ENCODE results near the gene DHCR7.

Gene DHCR7
- 13.3 to 24.9 reads per million in 2 donors for total RNA-seq

GRCh38 chr11:71448257-71449171 is at the start of gene DHCR7:
Gene DHCR7 (minus strand): TSS chr11:71448393. CDS start chr11:71444952, 3,441 bp downstream.
- peak; percentile 87 to 94 (median 90) for DNase-seq

DNA sequence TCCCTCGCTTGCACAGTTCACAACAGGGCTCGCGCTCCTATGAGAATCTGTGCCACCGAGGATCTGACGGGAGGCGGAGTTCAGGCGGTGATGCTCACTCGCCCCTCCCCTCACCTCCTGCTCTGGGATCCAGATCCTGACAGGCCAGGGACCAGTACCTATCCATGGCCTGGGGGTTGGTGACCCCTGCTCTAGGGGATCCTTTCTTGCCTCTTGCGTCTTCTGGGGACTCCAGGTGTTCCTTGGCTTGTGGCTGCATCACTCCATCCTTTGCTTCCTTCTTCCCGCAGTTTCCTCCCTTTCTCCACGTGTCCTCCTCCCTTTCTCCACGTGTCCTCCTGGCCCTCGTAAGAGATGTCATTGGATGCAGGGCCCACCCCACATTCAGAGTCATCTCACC is 48.2 kb upstream of the DHCR7 start:
- no peak for DNase-seq

DNA sequence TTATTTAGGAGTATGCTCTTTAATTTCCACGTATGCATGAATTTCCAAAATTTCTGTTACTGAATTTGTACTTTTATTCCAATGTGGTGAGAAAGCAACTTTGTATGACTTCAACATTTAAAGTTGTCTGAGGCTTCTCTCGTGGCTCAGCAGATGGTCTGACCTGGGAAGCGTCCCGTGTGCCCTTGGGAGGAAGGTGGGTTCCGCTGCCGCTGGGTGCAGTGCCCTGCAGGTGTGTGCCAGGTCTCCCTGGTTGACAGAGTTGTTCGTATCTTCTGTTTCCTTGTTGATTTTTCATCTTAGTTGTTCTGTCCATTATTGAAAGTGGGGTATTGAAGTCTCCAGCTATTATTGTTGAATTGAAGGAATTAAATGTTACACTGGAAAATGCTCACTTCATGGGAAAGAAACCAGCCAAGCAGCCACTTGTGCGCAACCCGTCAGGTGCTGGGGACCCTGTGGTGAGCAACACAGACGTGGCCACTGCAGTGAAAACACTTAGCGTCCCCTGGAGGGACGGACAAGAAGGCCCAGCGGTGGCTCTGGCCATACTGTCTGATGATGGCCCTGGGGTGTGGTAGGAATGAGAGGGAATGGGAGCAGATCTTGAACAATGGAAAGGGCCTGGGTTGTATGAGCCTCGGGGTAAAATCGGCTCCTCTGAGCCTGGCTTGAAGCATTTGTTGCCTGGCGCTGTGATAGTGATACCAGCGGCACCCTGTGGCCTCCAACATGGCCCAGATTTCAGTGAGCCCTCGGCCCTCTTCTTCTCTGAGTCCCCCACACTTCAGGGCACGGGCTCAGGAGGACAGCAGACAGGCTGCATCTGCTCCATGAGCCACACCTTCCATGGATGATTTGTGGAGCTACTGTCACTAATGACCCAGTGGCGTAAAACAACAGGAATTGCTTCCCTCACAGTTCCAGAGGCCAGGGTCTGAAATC is 47.4 kb upstream of the DHCR7 start:
- no peak for DNase-seq

DNA sequence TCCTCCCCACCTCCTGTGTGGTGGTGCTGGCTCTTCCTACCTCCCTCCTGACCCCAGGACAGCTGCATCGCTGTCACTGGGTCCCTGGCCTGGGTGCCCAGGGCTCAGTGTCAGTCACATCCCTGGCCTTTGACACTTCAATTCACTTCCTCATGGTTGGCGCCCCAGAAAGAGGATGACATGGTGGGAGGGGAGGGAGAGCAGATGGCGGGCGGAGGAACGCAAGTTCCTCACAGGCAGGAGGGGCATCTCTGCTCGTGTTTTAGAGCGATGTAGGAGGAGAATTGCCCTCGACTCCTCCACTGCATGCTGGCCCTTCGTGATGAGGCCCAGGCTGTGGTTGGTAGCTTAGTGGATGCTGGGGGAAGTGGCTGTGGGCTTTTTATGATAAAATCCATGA is 43.7 kb upstream of the DHCR7 start:
- DNase-seq: no peak

DNA sequence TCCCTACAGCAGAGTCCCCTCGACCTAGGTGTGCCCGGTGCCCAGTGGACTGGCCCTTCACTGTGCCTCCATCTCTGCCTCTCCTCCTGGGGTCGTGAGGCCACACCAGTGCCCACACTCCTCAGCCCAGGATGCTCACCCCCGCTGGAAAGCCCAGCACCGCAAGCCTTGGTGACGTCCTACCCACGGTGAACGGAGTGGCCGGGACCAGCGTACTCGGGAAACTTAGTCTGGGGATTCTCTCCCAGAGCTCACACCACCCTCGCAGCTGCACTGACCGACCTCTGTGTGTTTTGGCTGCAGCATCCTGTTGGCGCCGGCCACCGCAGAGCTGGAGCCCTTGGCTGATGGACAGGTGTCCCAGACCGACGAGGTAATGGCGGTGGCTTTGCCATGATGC is 43.3 kb upstream of the DHCR7 start:
- DNase-seq: no peak

DNA sequence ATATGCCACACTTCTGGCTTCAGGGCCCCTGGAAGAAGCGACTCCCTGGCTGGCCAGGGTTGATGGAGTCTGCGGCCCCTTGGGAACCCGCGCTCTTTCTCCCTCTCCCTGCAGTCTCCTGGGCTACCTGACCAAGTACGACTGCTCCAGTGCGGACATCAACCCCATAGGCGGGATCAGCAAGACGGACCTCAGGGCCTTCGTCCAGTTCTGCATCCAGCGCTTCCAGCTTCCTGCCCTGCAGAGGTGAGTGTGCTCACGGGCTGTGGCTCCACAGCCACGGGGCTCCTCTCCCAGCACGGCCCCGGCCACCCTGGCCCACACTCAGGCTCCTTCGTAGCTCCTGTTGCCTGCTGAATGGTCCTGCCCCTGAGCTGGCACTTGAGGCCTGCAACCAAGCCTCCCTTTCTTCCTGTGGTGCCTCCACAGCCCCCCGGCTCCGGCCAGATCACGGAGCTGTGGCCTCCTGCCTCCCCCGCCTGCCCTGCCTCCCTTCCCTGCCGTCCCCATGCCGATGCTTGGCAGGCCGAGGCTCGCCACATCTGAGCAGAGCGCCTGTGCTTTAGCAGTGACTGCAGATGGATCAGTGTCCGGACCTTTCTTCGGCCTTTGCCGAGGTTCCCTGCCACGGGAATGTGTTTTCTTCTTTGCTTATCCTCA is 42.7 kb upstream of the DHCR7 start:
- DNase-seq: no peak

DNA sequence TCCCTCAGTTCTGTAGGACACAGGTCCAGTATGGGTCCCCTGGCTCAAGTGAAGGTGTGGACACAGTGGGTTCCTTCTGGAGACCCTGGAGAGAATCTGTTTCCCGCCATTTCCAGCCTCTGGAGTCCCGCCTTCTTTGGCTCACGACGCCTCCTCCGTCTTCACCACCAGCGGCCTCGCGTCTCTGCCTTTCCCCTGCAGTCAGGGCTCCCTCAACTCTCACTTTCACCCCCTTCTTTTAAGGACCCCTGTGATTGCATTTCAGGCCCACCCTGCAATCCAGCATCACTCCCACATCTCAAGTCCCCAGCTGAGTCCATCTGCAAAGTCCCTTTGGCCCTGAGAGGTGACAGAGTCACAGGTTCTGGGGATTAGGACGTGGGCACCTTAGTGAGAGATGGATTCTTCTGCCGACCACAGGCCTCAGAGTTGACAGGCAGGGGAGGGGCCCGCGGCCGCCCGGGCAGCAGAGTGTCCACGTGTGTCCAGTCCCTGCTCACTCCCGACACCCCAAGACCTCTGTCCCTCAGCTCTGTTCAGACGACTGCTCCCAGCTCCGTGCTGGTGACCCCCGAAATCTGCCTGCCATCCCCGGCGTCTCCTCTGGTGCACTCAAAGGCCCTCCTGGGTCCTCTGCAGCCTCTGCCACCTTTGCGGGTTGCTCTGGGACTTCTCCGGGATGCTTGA is 42.0 kb upstream of the DHCR7 start:
- no peak for DNase-seq

- DNase-seq: peak in 2 of 5 experiments; percentile 50 to 51
Observed at GRCh38 chr11:71489311-71490043, 41.3 kb upstream of the DHCR7 start.

DNA sequence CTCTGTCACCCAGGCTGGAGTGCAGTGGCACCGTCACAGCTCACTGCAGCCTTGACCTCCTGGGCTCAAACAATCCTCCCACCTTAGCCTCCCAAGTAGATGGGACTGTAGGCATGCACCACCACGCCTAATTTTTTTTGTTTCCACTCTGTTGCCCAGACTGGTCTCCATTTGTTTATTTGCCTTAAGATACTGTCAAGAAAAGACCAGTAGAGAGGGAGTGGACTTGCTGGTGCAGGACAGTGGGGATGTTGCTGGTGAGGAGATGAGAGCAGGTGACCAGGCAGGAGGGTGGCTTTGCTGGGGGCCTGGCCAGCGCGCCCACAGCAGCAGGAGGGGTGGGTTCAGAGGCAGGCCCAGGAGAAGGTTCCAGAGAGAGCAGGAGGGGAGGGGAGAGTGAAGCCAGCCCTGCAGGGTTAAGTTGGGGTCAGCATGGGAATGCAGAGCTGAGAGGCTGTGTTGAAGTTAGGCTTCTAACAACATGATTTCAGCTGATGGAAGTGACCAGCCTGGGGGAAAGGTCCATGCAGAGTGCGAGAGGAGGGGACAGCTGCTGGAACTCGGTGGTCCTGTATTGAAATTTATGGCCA is 40.6 kb upstream of the DHCR7 start:
- DNase-seq: no peak

GRCh38 chr11:71486320-71486719 is 38.1 kb upstream of the DHCR7 start:
- DNase-seq: no peak

DNA sequence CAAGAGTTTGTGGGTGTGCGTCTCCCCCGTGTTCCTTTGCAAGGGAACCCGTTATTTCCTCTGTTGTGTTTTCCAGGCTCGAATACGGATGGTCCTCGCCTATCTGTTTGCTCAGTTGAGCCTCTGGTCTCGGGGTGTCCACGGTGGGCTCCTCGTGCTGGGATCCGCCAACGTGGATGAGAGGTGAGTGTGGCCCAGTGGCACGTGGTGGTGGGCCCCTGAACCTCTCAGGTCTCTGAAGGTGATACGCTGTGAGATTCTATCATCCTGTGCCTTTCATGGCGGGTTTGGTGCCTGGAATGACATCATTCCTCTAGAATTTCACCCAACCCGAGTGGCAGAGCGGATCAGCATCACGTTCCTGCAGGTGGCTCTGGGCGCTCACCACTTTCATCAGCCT is 37.3 kb upstream of the DHCR7 start:
- no peak for DNase-seq

DNA sequence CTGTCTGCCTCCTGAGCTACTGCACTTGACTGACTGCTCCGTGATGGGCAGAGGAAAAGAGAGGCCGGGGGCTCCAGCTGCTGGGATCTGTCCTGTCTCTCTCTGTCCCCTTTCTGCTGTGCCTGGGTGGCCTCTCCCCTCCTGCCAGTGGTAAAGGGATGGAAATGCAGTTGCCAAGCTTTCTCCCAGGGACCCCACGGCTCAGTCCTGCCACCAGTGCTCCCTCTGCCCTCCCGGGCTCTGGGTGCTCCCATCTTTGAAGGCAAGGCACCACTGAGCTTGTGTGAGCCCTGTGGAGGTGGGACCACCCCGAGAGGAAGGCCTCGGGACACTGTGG is 36.8 kb upstream of the DHCR7 start:
- DNase-seq: no peak

- DNase-seq: no peak
Observed at GRCh38 chr11:71484248-71485062, 36.3 kb upstream of the DHCR7 start.

- DNase-seq: no peak
Observed at GRCh38 chr11:71483692-71484091, 35.5 kb upstream of the DHCR7 start.

- DNase-seq: no peak
Observed at GRCh38 chr11:71482746-71483364, 34.7 kb upstream of the DHCR7 start.

DNA sequence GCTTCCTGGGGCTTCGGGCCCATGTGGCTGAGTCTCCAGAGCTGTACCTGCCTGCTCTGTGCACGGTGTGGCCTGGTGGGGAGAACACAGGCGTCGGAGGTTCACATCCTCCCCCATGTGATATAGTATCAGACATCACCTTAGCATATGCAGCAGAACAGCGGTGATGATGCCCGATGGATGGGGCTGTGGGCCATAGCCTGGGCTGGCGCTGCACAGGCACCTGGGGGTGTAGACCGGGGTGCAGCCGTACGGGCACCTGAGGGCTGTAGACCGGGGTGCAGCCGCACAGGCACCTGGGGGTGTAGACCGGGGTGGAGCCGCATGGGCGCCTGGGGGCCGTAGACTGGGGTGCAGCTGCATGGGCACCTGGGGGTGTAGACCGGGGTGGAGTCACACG is 34.0 kb upstream of the DHCR7 start:
- DNase-seq: no peak

DNA sequence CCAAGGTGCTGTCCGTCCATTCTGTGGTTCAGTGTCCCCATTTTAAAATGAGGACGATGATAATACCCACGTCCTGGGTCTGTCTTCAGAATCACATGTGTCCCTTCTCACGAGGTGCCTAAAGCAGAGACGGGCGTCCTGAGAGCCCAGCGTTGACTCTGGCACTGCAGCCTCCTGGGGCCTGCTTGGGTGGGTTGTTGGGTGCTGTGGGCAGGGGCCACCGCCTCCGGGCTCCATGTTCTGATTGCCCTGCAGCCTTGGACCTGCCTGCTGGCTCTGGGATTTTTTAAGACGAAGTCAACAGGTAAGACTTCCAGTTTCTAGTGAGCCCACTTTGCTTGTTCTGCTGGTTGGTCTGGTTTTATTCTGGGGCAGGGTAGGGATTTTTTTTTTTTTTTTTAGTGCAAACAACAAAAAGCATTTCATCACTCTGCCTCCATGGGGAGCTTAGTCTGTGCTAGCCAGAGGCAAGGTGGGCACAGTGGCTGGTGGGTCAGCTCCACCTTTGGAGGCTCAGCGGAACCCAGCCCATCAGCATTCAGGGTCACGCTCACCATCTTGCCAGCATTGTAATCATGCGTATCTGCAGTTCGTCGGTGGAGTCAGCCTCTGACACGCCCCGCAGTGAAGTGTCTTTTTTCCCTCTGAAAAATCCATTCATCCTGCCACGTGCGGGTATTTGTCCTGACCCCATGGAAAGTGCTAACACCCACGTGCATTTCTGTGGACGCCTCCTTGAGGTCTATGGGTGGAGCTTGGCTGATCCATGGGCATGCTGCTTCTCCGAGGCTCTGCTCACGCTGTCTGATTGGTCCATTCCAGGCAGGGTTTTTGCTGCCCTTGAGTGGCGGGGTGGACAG is 33.1 kb upstream of the DHCR7 start:
- no peak for DNase-seq

DNA sequence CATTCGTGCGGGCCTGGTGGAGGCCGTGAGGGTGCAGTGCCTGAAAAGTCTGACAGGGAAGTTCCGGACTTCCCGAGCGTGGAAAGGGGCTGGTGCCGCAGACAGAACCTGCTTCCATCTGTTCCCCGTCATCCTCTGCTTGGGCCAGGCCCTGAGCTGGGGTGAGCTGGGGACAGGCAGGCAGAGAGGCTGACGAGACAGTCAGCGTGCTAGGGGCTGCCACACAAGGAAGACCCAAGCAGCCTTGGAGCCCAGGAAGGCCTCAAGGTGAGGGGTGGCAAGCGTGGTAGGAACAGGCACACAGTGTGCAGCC is 30.3 kb upstream of the DHCR7 start:
- no peak for DNase-seq
